Measurements from ENCODE around the gene SLC35F1. TPM values are rescaled to one million over a fixed set of nuclear protein-coding genes. Genes with fewer than 3 reads are reported as not detected.
"Not testable (repeated sequence)": the region's sequence is repeated elsewhere in the genome, so short reads cannot be mapped to it uniquely, and the experiment has no call there.

The SLC35F1 gene
- total and polyA plus RNA-seq, 2 donors (not counting 1 experiment from before 2014, with no cell fraction given) = 0.09 to 0.17 TPM

DNA sequence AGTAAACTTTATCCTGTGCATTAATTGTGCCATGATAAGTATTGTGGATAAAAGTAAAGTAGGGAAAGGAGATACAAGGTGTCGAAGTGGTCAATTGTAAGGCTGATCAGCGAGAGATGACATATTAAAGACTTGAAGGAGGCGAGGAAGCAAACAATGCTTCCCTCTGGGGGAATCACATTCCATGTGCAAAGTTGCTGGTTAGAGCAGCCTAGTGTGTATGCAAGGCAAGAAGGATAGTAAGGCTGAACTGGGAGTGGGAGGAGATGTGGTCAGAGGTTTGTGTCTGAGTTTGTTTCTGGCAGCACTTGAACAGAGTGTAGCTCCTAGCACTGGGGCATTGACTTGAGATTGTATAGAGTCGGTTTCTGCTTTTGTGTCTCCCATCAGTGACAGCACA, 122.9 kb downstream of the SLC35F1 start:
- H4K20me1 ChIP-seq (ENCODE audit: control insufficient read depth, extremely low read depth, insufficient read depth, low read length) = no peaks in the 10 kb centered on the region
- H3K4me1 ChIP-seq (ENCODE audit: control insufficient read depth, extremely low read depth, insufficient read depth, low read length) = no peaks in the 10 kb centered on the region
- H3K4me3 ChIP-seq (replicated peaks in 1 of 4; ENCODE audit: control extremely low read depth in 1 of 4, insufficient read depth in 1 of 4, low read depth in 3 of 4, low read length in 4 of 4) = no peak overlapping the region

DNA sequence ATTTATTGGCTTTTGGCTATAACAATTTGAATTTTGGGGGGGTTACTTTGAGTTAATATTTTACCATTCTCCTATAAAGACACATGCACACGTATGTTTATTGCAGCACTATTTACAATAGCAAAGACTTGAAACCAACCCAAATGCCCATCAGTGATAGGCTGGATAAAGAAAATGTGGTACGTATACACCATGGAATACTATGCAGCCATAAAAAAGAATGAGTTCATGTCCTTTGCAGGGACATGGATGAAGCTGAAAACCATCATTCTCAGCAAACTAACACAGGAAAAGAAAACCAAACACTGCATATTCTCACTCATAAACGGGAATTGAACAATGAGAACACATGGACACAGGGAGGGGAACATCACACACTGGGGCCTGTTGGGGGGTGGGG, 130.4 kb downstream of the SLC35F1 start:
- not testable (repeated sequence) for H3K4me3 ChIP-seq (replicated peaks in 1 of 4; ENCODE audit: control extremely low read depth in 1 of 4, insufficient read depth in 1 of 4, low read depth in 3 of 4, low read length in 4 of 4); H3K4me2 ChIP-seq (ENCODE audit: extremely low read depth, insufficient read depth, low read length); H3K36me3 ChIP-seq (ENCODE audit: control insufficient read depth, insufficient read depth, low read length); H3K9ac ChIP-seq (ENCODE audit: insufficient read depth, low read length); DNase-seq (ENCODE audit: low read depth in 2 of 2); H3K9me3 ChIP-seq (ENCODE audit: control insufficient read depth, insufficient read depth, low read depth, low read length); H2AFZ ChIP-seq (ENCODE audit: low read length); H4K20me1 ChIP-seq (ENCODE audit: control insufficient read depth, extremely low read depth, insufficient read depth, low read length); H3K27ac ChIP-seq (ENCODE audit: insufficient read depth, low read length); H3K27me3 ChIP-seq (ENCODE audit: control insufficient read depth, insufficient read depth, low read length); H3K4me1 ChIP-seq (ENCODE audit: control insufficient read depth, extremely low read depth, insufficient read depth, low read length); H3K79me2 ChIP-seq (ENCODE audit: control insufficient read depth, insufficient read depth, low read length)

More for the DNA sequence above, 122.9 kb downstream of the SLC35F1 start:
- Histone ChIP-seq H3K9ac (ENCODE audit: insufficient read depth, low read length) (no peak overlapping the region), H3K9me3 (ENCODE audit: control insufficient read depth, insufficient read depth, low read depth, low read length) (no peaks in the 10 kb centered on the region), H3K4me2 (ENCODE audit: extremely low read depth, insufficient read depth, low read length) (no peak overlapping the region), H3K36me3 (ENCODE audit: control insufficient read depth, insufficient read depth, low read length) (no peaks in the 10 kb centered on the region), H3K79me2 (ENCODE audit: control insufficient read depth, insufficient read depth, low read length) (no peaks in the 10 kb centered on the region), H3K27ac (ENCODE audit: insufficient read depth, low read length) (no peak overlapping the region), H2AFZ (ENCODE audit: low read length) (no peak overlapping the region), H3K27me3 (ENCODE audit: control insufficient read depth, insufficient read depth, low read length) (no peaks in the 10 kb centered on the region)
- TF ChIP-seq EZH2 (IDR thresholded peaks at IDR 0.05; ENCODE audit: low read length, missing control alignments) = no peak
- TF ChIP-seq, protein P1, sequence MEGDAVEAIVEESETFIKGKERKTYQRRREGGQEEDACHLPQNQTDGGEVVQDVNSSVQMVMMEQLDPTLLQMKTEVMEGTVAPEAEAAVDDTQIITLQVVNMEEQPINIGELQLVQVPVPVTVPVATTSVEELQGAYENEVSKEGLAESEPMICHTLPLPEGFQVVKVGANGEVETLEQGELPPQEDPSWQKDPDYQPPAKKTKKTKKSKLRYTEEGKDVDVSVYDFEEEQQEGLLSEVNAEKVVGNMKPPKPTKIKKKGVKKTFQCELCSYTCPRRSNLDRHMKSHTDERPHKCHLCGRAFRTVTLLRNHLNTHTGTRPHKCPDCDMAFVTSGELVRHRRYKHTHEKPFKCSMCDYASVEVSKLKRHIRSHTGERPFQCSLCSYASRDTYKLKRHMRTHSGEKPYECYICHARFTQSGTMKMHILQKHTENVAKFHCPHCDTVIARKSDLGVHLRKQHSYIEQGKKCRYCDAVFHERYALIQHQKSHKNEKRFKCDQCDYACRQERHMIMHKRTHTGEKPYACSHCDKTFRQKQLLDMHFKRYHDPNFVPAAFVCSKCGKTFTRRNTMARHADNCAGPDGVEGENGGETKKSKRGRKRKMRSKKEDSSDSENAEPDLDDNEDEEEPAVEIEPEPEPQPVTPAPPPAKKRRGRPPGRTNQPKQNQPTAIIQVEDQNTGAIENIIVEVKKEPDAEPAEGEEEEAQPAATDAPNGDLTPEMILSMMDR (conservative IDR thresholded peaks at IDR 0.05 in 1 of 2, IDR thresholded peaks at IDR 0.05 in 1 of 2; ENCODE audit: low read depth in 1 of 2, low read length in 2 of 2) = no peak
- no peak for DNase-seq (ENCODE audit: low read depth in 2 of 2)

DNA sequence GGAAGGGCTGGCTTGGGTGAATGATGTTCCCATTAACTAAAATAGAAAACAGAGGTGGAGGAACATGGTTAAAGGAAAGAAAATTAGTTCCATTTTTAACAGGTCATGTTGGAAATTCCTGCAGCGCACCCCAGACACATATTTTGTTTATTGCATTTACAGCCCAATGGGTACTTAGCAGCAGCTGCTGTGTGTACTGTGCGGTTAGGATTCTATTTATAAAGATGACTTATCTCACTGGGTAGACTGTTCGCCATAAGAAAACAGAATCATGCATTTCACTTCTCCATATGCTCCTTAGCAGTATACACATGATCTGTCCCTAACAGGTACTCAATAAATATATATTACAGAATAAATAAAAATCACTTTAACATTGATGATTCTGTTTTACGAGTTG, 135.8 kb downstream of the SLC35F1 start:
- H3K27me3 ChIP-seq (ENCODE audit: control insufficient read depth, insufficient read depth, low read length) = no peaks in the 10 kb centered on the region
- no peaks in the 10 kb centered on the region for H3K9me3 ChIP-seq (ENCODE audit: control insufficient read depth, insufficient read depth, low read depth, low read length)
- no peak overlapping the region for H2AFZ ChIP-seq (ENCODE audit: low read length)
- DNase-seq (ENCODE audit: low read depth in 2 of 2) = no peak
- no peak overlapping the region for H3K4me2 ChIP-seq (ENCODE audit: extremely low read depth, insufficient read depth, low read length)
- H3K36me3 ChIP-seq (ENCODE audit: control insufficient read depth, insufficient read depth, low read length) = no peaks in the 10 kb centered on the region
- TF ChIP-seq, protein P1 (conservative IDR thresholded peaks at IDR 0.05 in 1 of 2, IDR thresholded peaks at IDR 0.05 in 1 of 2; ENCODE audit: low read depth in 1 of 2, low read length in 2 of 2) = no peak
- TF ChIP-seq EZH2 (IDR thresholded peaks at IDR 0.05; ENCODE audit: low read length, missing control alignments) = no peak
- no peaks in the 10 kb centered on the region for H3K79me2 ChIP-seq (ENCODE audit: control insufficient read depth, insufficient read depth, low read length)
- H4K20me1 ChIP-seq (ENCODE audit: control insufficient read depth, extremely low read depth, insufficient read depth, low read length) = no peaks in the 10 kb centered on the region
- H3K4me3 ChIP-seq (replicated peaks in 1 of 4; ENCODE audit: control extremely low read depth in 1 of 4, insufficient read depth in 1 of 4, low read depth in 3 of 4, low read length in 4 of 4) = no peak overlapping the region
- H3K9ac ChIP-seq (ENCODE audit: insufficient read depth, low read length) = no peak overlapping the region
- H3K4me1 ChIP-seq (ENCODE audit: control insufficient read depth, extremely low read depth, insufficient read depth, low read length) = no peaks in the 10 kb centered on the region
- H3K27ac ChIP-seq (ENCODE audit: insufficient read depth, low read length) = no peak overlapping the region
